CD4-positive, alpha-beta T cell (primary cell): ENCODE results near the gene CBFA2T3. TPM values are rescaled to one million over a fixed set of nuclear protein-coding genes. Genes with fewer than 3 reads are reported as not detected.

Experiments used
- ATAC-seq: fragments of 200-7000 bp; cut with Tn5 transposase; one replicate; pipeline ENCODE4 v1.10.0; 2022; ENCODE audit warnings: mild to moderate bottlenecking; ENCODE audit not compliant: poor library complexity
- CTCF ChIA-PET: fragments of 350-600 bp; sonication (Branson Sonifier 250); formaldehyde crosslinking; loops from one replicate; lab custom pipeline; 2021; ENCODE audit warnings: antibody characterized with exemption, inconsistent platforms; lab: Charles Lee
- POLR2A ChIA-PET: fragments of 350-600 bp; sonication (Branson Sonifier 250); formaldehyde crosslinking; loops from one replicate; lab custom pipeline; 2021; ENCODE audit warnings: antibody characterized with exemption, inconsistent platforms; lab: Charles Lee
- DNase-seq, 14 experiments: peaks; one replicate each; pipeline ENCODE4 v3.0.0-alpha.2; 2013 to 2020; ENCODE audit warnings: mixed read lengths in 2 of 14
- H3K27ac ChIP-seq, 2 donors: one replicate each; pipeline versions ENCODE4 v1.5.1 to v1.7.0; 2013; ENCODE audit warnings: low read length in 2 of 2, low read depth in 1 of 2, mild to moderate bottlenecking in 1 of 2
- H3K27me3 ChIP-seq, 2 experiments: 1 replicate in 1 of 2; 2 replicates in 1 of 2; pipeline versions ENCODE4 v1.6.1 to v1.7.0; 2013; ENCODE audit warnings: low read length in 2 of 2, control low read depth in 1 of 2, mild to moderate bottlenecking in 1 of 2, moderate library complexity in 1 of 2; ENCODE audit not compliant: insufficient read depth in 2 of 2, control insufficient read depth in 1 of 2
- H3K36me3 ChIP-seq: one replicate; pipeline ENCODE4 v1.6.1; 2013; ENCODE audit warnings: low read length, control low read depth; ENCODE audit not compliant: insufficient read depth
- H3K4me1 ChIP-seq: one replicate; pipeline ENCODE4 v1.6.1; 2013; ENCODE audit warnings: low read length, control low read depth; ENCODE audit not compliant: insufficient read depth
- H3K4me3 ChIP-seq: one replicate; pipeline ENCODE4 v1.5.1; 2013; ENCODE audit warnings: mild to moderate bottlenecking, low read length, moderate library complexity
- H3K9me3 ChIP-seq, 2 experiments: 1 replicate in 1 of 2; 2 replicates in 1 of 2; pipeline versions ENCODE4 v1.6.1 to v1.7.0; 2013; ENCODE audit warnings: low read length in 2 of 2, mild to moderate bottlenecking in 2 of 2, control low read depth in 1 of 2, moderate library complexity in 1 of 2; ENCODE audit not compliant: control insufficient read depth in 1 of 2, insufficient read depth in 1 of 2
- H3K27ac Mint-ChIP-seq: one replicate; pipeline ENCODE4 v1.8.0; 2020; ENCODE audit warnings: mixed read lengths
- H3K27me3 Mint-ChIP-seq: one replicate; pipeline ENCODE4 v1.8.0; 2021; ENCODE audit warnings: mixed read lengths
- H3K36me3 Mint-ChIP-seq: one replicate; pipeline ENCODE4 v1.8.0; 2021; ENCODE audit warnings: low read depth, mixed read lengths
- H3K4me1 Mint-ChIP-seq: one replicate; pipeline ENCODE4 v1.8.0; 2021; ENCODE audit warnings: low read depth, mixed read lengths
- H3K4me3 Mint-ChIP-seq: one replicate; pipeline ENCODE4 v1.8.0; 2020; ENCODE audit warnings: mild to moderate bottlenecking, mixed read lengths
- H3K9me3 Mint-ChIP-seq: one replicate; pipeline ENCODE4 v1.8.0; 2020; ENCODE audit warnings: mixed read lengths
- CTCF ChIP-seq: fragments of 200-600 bp; IDR thresholded peaks from one replicate; pipeline ENCODE4 v1.8.0; 2022; ENCODE audit warnings: antibody characterized with exemption, mild to moderate bottlenecking
- intact Hi-C, 2 experiments: fragments of 100-400 bp; cut with DNase I in 1 of 2; cut with micrococcal nuclease in 1 of 2; formaldehyde crosslinking; loops; one replicate each; pipeline versions ENCODE4 v1.15.1 to v1.9.0; 2023 to 2025; cut with DNase I, micrococcal nuclease
- total RNA-seq, 174 experiments: library from RNA in 2 of 174; stranded (reverse) in 2 of 174; gene quantifications; one replicate each; pipeline ENCODE4 v1.2.3 and lab custom pipeline; 2021 to 2026

CBFA2T3 gene
- total RNA-seq, 2 experiments from 2014 or later = 0.80 to 1.6 TPM

GRCh38 chr16:88865742-88866141 is 111.3 kb downstream of the CBFA2T3 start:
- TF ChIP-seq CTCF = no peak
- CTCF ChIA-PET = no interaction called here
- Mint-ChIP-seq H3K27ac (no peak overlapping the region), H3K27me3 (peaks cover 3% of the 10 kb centered on the region), H3K4me1 (no peaks in the 10 kb centered on the region), H3K9me3 (no peaks in the 10 kb centered on the region), H3K4me3 (no peak overlapping the region), H3K36me3 (peaks cover 16% of the 10 kb centered on the region)
- Histone ChIP-seq H3K4me1 (peaks cover 2% of the 10 kb centered on the region), H3K27me3 (peaks cover 2 to 3% of the 10 kb centered on the region in 2 experiments), H3K36me3 (peaks cover 23% of the 10 kb centered on the region), H3K9me3 (no peaks in the 10 kb centered on the region), H3K4me3 (no peak overlapping the region), H3K27ac (no peak overlapping the region)
- POLR2A ChIA-PET = no interaction called here
- DNase-seq = no peak
- ATAC-seq = no peak
- intact Hi-C loops = no loop called here

- H3K36me3 Mint-ChIP-seq = peaks cover 19% of the 10 kb centered on the region
- DNase-seq (no peak), ATAC-seq (no peak)
- Histone ChIP-seq H3K4me1 (no peaks in the 10 kb centered on the region), H3K27me3 (peaks cover 0 to under 1% of the 10 kb centered on the region in 2 experiments), H3K4me3 (no peak overlapping the region), H3K9me3 (no peaks in the 10 kb centered on the region), H3K27ac (no peak overlapping the region), H3K36me3 (peaks cover 27% of the 10 kb centered on the region)
- no peak overlapping the region for H3K4me3 Mint-ChIP-seq
- intact Hi-C loops = no loop called here
- no peaks in the 10 kb centered on the region for H3K4me1 Mint-ChIP-seq
- no peaks in the 10 kb centered on the region for H3K27me3 Mint-ChIP-seq
- TF ChIP-seq CTCF = no peak
- H3K9me3 Mint-ChIP-seq = no peaks in the 10 kb centered on the region
- POLR2A ChIA-PET = no interaction called here
- CTCF ChIA-PET = no interaction called here
- no peak overlapping the region for H3K27ac Mint-ChIP-seq
These were observed 111.7 kb downstream of the CBFA2T3 start for GRCh38 chr16:88865310-88865709.

GRCh38 chr16:88864521-88864920 is 112.5 kb downstream of the CBFA2T3 start:
- no peak for TF ChIP-seq CTCF
- Mint-ChIP-seq H3K9me3 (no peaks in the 10 kb centered on the region), H3K27ac (no peak overlapping the region), H3K36me3 (peaks cover 26% of the 10 kb centered on the region), H3K4me3 (no peak overlapping the region), H3K4me1 (no peaks in the 10 kb centered on the region), H3K27me3 (no peaks in the 10 kb centered on the region)
- intact Hi-C loops = no loop called here
- no peak overlapping the region for H3K27ac ChIP-seq
- no peaks in the 10 kb centered on the region for H3K9me3 ChIP-seq
- no peaks in the 10 kb centered on the region for H3K27me3 ChIP-seq
- H3K4me3 ChIP-seq = no peak overlapping the region
- ATAC-seq (no peak), DNase-seq (no peak)
- ChIA-PET CTCF (interaction anchor here (1.3 kb wide), 1 partner anchor 127 kb away, joined by 3 read pairs; no protein-coding TSS in a partner anchor), POLR2A (no interaction called here)
- H3K4me1 ChIP-seq = no peaks in the 10 kb centered on the region
- peaks cover 35% of the 10 kb centered on the region for H3K36me3 ChIP-seq
